HG03520 (cell line): ENCODE results near the gene SHISA2.
"Not testable (repeated sequence)": the region's sequence is repeated elsewhere in the genome, so short reads cannot be mapped to it uniquely, and the experiment has no call there.

Experiments used
- ATAC-seq: cut with Tn5 transposase; IDR thresholded peaks from one replicate; pipeline ENCODE4 v1.9.1; 2021; ENCODE audit warnings: mild to moderate bottlenecking, moderate library complexity; ENCODE audit not compliant: unreplicated experiment

Gene SHISA2

DNA sequence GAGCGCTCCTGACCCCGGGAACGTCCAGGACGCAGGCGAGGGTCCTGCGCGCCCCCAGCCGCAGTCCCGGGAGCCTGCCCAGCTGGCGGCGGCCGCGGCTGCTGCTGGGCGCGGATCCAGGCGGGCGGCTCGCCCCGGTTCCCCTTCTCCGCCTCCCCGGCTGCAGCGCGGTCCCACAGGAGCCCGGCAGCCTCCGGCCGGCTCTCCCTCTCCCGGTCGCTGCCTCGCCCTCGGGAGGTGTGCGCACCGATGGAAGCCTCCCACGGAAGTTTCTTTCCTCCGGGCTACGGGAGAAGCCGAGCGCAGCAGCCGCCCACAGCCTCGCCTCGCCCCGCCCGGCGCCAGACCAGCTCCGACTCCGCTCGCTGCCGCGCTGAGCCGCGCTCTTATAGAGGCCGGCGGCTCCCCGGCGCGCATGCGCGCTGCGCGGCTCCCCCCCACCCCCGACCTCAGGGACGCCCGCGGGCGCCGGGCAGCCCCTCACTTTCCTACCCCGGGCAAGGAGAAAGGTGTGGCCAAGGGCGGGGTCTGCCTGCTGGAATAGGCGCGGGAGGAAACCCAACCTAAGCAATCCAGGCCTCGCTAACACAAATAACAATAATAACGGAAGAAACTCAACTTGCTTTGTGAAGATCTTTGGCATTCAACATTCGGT, at the start of gene SHISA2:
SHISA2 (minus strand) TSS at position 360 of the 655 bp plus-strand sequence. CDS start 1,041 bp downstream, outside the sequence.
- no peak for ATAC-seq

DNA sequence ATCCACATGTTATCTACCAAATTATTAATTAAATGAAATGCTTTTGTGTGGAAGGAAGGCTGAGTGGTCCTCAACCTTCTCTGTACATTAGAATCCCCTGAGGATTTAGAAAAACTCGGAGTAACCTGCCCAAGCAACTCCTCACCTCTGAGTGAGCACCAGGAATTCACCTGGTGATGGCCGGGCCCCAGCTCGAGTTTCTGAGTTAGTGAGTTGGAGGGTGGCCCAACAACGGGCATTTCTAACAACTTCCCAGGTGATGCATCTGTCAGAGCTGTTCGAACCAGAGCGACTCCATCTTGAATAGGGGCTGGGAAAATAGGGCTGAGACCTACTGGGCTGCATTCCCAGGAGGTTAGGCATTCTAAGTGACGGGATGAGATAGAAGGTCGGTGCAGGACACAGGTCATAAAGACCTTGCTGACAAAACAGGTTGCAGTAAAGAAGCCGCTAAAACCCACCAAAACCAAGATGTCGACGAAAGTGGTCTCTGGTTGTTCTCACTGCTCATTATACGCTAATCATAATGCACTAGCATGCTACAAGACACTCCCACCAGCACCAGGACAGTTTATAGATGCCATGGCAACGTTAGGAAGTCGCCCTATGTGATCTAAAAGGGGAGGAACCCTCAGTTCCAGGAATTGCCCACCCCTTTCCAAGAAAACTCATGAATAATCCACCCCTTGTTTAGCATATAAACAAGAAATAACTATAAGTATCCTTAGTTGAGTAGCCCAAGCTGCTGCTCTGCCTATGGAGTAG, 44.2 kb upstream of the SHISA2 start:
- ATAC-seq: no peak

DNA sequence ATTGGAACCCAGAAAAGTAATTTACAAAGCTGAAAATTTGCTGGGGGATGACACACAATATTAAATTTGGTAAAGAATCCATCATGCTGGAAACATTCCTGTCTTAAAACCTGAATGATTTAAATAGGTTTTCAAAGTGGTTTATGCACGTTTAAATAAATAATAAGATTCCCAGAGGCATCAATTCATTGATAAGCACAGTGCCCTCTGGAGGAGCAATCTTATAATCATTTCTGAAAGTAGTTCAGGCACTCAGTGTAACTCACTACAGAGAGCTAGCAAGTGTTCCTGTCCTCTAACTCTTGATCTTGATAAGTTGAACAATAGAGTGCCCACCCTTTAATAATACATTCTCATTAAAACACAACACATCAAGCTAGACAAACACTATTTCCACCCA, 43.5 kb upstream of the SHISA2 start:
- ATAC-seq: no peak

DNA sequence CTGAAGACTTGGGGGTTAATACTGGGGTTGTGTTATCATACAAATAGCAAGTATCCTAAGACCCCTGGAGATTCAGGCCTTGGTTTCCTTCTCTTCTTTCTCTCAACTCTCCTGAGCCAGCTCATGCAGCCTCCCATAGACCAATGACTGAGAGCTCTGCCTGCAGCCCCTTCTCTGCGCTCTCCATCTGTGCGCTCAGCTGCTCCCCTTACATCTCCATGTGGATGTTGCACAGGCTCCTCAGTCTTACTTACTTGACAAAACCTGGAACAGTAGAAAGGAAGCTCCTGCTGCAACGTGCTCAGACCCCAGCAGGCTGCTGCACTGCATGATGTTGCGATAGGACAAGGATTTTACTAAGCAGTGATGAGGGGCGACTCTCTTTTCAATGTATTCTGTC, 25.0 kb upstream of the SHISA2 start:
- not testable (repeated sequence) for ATAC-seq

DNA sequence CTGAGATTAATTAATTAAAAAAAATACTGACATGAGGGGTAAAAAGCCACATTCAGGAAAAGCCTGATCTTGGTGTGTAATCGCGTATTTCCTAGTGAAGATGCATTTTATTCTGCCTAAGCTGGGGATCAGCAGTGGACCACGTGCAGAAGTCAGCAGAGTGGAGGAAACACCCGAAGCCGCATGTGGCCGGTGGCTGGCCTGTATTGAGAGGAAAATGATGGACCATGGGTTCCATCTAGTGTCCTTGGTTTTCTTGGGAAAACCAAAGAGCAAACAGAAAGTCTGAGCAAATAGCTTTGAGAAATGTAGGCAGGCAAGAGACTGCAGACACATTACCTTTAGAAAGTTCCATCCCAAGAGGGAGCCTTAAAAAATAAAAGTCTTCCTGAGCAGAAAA, 23.7 kb upstream of the SHISA2 start:
- ATAC-seq: no peak

DNA sequence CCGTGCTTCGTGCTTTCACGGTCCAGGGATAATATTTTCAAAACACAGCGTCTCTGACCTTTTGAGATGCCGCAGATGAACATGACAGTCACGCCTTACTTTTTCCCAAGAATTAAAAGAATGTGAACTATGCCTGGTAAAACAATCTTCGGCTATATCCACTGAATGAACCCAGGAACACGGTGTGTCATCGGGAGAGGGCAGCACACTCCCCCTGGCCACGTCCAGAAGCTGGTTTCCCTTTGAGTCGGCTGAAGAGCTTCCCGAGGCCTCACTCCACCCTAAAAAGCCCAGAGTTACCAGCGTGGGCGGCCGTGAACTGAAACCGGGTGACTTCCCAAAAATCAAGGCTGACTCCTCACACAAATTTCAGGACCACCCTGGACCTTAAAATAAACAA, 22.9 kb upstream of the SHISA2 start:
- no peak for ATAC-seq

DNA sequence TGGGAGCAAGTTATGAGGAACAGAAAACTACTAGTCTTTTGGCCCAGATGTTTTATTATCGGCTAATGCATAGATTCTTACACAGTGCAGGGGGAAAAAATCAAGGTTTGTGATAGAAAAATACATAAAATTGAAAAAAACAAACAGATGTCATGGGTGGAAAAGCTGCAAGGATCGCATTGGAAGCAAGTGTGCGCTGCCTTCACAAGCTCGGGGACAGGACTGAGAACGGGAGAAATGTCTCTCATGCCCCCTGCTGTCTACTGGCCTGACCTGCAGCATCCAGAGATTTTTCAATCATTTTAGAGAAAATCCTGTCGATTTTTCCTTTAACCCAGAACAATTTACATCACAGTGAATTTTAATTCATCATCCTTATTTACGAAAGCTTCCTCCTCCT, 20.5 kb upstream of the SHISA2 start:
- ATAC-seq: not testable (repeated sequence)

DNA sequence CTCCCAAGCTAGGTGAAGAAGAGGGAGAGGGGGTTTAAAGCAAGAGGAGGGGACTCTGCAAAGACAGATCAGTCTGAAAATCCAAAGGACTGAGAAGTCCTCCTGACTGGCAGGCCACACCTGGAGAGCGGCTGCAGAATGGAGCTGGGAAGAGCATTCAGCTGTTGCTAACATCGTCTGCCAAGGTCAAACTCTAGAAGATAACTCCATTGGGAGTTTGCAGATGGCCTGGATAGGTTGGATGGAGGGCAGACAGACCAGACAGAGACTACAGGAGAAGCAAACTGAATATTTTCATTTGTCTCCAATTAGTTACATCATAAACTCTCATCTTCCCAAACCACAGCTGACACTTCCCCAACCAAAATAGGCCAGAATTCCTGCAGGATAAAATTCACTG, 19.9 kb upstream of the SHISA2 start:
- ATAC-seq: no peak

DNA sequence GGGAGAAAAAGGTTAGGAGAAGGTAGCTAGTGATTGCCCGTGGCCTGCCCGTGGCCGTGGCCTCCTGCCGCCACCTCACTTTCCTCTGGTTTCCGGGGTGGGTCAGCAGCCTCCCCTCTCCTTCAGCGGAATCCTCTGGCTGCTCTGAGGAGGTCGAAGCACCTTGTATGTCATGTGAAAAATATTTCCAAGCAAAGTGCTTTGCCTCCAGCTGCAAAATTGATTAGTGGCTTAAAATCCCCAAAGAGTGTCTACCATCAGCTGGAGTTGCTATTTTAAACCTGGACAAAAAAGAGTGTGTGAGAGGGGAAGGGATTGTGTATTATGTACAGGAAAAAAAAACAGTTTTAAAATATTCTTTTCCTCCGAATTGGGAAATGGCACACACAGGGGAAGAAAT, 17.8 kb upstream of the SHISA2 start:
- not testable (repeated sequence) for ATAC-seq

DNA sequence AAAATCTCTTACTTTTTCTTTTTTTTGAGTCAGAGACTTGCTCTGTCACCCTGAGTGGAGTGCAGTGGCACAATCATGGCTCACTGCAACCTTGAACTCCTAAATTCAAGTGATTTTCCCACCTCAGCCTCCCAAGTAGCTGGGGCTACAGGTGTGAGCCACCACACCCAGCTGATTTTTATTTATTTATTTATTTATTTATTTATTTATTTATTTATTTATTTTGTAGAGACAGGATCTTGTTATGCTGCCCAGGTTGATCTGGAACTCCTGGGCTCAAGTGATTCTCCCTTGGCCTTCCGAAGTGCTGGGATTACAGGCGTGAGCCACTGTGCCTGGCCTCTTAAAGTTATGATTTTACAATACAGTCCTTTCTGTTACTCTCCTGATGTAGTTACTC, 16.6 kb upstream of the SHISA2 start:
- not testable (repeated sequence) for ATAC-seq

DNA sequence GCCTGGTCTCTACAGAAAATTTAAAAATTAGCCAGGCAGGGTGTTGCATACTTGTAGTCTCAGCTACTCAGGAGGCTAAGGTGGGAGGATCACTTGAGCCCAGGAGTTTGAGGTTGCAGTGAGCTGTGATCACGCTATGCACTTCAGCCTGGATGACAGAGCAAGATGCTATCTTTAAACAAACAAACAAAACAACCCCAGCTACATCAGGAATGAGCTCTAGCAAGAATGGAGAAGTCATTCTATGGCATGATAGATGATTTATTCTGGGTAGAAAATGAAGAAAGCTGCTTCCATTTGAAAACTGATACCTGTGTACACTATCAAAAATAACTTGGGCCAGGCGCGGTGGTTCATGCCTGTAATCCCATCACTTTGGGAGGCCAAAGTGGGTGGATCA, 15.8 kb upstream of the SHISA2 start:
- no peak for ATAC-seq

DNA sequence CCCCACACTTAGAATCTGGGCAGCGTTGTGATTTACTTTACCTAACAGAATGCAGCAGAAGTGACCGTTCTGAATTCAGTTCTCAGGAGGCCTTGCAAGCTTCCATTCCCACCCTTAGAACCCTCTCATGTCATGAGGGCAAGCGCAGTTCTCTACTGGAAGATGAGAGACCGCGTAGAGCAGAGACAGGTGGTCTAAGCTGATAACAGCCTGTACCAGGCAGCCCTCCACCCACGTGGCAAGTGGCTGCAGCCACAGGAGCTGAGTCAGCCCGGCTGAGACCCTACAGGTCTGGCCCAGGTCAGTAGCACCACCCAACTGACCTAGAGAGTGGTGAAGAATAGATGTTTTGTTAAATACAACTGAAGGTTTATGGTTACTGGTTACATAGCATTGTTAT, 14.7 kb upstream of the SHISA2 start:
- ATAC-seq: not testable (repeated sequence)

DNA sequence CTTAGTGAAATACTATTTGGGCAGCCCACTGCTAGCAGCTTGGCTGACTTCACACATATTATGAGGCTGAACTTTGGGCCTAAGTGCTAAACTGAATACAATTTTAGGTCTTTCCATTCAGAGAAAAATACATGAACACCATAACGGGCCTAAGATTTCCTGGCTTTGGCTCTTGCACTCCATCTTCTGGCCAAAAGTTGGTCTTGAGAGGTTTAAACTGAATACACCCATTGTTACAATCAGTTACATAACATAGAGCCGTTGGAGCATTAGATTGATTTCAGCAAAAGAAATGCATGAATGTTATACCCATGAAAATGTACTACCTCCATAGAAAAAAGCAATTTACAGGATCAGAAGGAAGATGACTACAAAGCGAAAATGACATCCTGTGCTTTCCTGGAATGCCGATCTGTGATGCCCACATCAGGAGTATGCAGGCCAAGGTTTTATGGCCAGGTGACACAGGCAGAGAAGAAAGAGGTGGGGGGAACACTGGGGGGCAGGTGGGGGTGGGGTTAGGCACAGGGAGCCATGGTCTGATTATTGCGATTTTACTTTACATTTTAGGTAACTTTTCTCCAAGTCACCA, 11.1 kb upstream of the SHISA2 start:
- ATAC-seq: no peak

DNA sequence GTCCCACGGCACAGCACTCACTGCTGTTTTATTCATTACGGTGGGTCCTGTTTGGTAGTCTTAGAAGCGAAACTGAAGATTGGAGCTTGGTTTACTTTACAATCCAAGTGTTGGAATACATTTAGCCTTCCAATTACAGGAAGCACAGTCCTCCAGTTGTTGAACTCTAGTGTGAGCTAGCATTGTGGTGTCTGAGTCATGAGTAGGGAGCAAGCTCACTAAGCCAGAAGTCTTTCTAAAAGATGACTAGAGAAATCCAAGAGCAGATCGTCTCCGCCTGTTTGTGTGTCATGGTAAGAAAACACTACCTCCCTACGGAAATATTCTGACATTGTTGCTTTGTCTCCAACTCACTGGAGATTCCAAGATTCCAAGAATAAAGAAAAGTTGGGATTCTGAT, 10.1 kb upstream of the SHISA2 start:
- no peak for ATAC-seq

DNA sequence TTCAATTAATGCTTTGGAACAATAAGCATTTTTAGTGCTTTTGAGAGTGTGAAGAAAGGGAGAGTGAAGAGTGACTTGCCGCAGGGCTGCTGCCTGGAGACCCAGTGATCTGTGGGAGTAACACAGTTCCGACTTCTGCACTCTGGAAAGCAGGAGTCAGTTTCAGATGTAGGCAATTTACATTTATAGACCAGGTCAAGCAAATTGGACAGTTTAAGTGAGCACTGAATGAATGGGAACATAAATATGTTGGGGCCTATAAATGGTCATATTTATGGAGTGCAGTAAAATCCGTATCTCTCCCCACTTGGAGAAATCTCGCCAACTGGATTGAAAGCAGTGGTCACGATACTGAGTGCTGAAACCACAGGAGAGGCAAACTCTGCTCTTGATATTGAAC, 9.4 kb upstream of the SHISA2 start:
- ATAC-seq: no peak

DNA sequence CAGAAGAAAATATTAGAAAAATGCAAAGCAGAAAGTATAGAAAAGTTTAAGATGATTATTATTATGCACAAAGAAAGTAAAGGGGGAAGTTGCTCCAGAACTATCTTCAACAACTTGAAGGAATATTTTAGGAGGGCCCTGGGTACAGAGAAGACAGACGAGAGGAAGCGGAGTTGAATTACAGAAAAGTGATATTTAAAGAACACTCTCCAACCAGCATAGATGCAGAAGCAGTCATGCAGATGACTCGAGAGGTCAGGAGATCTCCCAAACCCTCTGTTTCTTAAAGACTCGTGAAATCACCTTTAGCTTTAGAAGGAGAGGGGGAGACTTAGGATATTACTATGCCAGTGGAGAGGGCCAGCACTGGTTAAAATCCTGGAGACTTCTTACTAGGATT, 8.5 kb upstream of the SHISA2 start:
- no peak for ATAC-seq

DNA sequence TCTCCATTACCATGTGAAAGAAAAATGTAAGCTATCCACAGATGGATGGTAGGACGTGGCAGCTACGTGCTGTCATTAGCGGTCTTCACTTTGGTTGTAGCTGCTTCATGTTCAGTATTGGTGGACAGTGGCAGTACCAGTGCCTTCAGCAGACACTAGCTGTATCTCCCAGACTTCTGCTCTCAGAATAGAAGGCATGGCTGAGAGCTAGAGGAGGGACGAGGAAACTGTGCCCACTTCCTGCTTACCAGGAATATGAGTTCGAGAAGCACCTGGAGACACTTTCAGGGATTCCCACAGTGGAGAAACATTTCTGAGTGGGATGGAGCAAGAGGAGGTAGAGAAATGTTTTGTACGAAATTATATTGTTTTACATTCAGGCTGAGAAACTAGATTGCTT, 6.9 kb upstream of the SHISA2 start:
- no peak for ATAC-seq

DNA sequence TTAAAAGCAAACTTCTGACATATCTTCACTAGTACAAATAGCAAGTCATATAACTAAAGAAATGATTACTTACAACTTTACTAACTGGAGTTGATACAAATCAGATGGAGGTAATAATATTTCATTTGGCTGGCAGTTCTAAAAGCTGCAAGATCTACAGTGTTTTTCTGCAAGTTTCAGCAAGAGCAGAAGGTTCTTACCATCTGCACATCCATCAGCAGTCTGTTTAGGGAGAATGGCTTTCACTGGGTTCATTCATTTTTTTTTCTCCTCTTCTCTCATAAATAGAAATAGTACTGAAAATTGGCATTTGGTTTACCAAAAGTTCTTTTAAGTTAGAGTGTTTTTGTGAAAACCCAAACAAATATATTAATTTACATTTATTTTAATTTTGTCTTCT, 3.1 kb upstream of the SHISA2 start:
- no peak for ATAC-seq

DNA sequence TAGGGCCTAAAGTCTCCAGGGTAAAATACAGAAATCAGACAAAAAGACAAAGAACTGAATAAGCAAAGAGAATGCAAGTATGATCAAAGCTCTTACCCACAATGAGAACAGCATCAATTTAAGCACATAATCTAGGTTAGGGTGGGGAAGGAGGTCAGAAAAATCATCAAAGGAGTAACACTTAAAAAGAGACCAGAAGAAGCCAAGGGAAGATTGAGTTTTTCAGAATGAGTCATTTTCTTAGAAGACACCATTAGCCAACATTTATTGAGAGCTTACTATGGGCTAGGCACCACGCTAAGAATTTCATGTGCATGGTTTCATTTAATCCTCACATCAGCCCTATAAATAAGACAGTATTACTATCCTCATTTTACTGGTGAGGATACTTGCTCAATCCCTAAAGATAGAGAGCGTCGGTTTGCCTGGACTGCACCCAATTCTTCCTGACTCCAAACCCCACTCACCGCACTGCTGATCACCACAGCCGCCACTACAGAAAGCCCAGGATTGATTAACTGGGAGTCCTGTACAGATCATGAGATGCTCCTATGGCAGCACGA, 1.7 kb upstream of the SHISA2 start:
- ATAC-seq: no peak

DNA sequence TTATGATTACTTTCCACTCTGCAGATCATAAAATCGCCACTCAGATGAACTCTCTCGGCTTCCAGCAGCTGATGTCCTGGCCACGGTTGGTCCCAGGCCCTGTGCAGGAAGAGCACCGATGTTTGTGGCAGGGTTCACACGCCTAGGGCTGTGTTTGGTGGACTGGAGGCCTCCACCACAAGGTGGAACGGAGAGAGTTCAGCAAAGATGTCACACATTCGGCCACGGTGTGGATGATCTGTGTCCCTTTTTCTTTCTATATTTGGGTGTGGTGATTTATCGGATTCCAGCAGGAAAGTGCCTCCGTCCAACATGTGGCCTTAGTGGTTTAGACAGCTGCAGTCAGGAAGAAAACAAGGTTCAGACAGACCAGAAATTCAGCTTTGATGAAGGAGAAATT, 521 bp upstream of the SHISA2 start:
- ATAC-seq: no peak

DNA sequence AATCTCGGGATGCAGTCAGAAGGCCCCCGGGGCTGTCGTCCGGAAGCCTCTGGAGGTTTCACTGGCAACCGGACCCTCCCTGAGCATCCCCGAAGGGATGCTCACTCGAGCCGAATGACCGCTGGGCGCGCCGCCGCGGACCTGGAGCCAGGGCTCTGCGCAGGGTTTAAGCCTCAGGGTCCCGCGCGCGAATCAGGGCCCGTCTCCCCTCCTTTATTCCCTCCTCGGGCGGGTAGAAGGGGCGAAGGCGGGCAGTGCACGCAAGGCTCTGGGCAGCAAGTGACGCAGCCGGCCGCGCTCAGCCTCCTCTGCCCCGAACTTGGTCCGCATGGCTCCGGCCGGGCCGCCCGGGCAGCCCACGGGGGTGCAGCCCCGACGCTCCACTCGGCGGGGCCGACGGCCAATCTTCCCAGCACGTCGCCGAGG, 572 bp downstream of the SHISA2 start:
- no peak for ATAC-seq
